GM12872 (cell line): ENCODE data around the gene TRPM8.

Source experiments
- CTCF ChIP-seq: IDR thresholded peaks from 3 replicates; pipeline ENCODE4 v1.5.1; 2011; ENCODE audit warnings: low read depth, mild to moderate bottlenecking, low read length, moderate library complexity; ENCODE audit not compliant: insufficient read depth

Gene TRPM8

GRCh38 chr2:234006501-234006900 is 89.3 kb downstream of the TRPM8 start:
- TF ChIP-seq CTCF = no peak

- no peak for TF ChIP-seq CTCF
These were observed 97.3 kb downstream of the TRPM8 start for GRCh38 chr2:234014427-234014826.

GRCh38 chr2:234015861-234016260 is 98.7 kb downstream of the TRPM8 start:
- TF ChIP-seq CTCF = no peak

GRCh38 chr2:234019896-234020295 is 102.7 kb downstream of the TRPM8 start:
- no peak for TF ChIP-seq CTCF

DNA sequence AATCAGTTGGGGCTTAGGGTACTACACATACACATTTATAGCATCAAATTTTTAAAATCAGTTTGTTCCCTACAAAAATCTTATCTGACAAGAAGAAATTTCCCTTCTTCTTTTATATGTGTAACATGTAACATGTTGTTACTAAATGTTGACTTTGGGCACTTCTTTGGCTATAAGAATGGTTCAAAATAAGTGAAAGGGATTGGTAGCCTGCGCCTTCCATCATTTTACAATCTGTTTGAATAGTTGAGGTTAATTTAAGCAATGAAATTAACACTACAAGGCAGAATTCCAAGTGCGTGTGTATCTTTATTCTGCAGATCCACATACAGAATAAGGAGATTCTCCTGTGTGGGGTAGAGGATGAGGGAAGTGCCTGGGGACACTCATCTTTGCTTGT is 103.2 kb downstream of the TRPM8 start:
- TF ChIP-seq CTCF = no peak

DNA sequence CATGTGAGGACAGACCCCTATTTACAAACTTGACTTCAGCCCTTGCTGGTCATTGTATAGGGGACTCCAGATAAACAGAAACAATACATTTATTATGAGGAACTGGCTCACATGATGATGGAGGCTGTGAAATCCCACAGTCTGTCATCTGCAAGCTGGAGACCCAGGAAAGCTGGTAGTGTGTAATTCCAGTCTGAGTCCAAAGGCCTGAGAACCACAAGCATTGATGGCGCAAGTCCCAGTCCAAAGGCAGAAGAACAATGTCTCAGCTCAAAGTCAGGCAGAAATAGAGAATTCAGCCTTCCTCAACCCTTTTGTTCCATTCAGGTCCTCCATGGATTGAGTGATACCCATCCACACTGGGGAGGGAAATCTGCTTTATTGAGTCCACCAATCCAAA is 105.3 kb downstream of the TRPM8 start:
- TF ChIP-seq CTCF = no peak

DNA sequence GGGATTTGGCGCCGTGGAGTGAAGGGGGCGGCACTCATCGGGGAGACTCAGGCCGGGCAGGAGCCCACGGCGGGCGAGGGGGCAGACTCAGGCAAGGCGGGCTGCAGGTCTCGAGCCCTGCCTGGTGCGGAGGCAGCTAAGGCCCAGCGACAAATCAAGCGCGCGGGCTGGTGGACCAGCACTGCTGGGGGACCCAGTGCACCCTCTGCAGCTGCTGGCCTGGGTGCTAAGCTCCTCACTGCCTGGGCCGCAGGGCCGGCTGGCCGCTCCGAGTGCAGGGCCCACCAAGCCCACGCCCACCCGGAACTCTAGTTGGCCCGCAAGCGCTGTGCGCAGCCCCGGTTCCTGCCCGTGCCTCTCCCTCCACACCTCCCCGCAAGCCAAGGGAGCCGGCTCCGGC is 107.1 kb downstream of the TRPM8 start:
- TF ChIP-seq CTCF = no peak

DNA sequence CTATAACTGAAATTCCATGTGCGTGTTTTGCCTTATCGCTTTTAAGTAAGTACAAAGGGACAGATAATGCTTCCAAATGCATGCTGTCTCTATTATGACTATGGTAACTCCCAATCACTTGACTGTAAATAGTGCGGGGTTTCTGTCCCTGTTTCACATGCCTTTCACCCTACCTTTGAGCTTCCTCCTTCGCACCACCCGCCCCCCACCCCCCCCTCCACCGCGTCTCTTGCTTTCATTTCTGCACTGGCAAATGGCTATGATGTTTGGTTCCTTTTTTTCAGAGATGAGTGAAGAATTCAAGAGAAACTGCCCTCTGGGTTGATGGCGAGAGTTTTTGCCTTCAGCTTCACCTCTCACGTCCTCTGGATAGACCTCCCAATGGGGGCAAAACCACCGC is 108.3 kb downstream of the TRPM8 start:
- TF ChIP-seq CTCF = no peak
